ENCODE data around the gene DUSP3. TPM values are rescaled to one million over a fixed set of nuclear protein-coding genes. Genes with fewer than 3 reads are reported as not detected.
A peak's percentile ranks its signal among the peaks of the same experiment; 100 is the strongest.

The DUSP3 gene
- total RNA-seq, 2 donors from 2014 or later, result 130 to 137 TPM

GRCh38 chr17:43766413-43767052 lies 12.2 kb downstream of the DUSP3 start:
- ATAC-seq (ENCODE audit: insufficient number of reproducible peaks, low FRiP score, low read depth) (no peak), DNase-seq (ENCODE audit: low spot score) (no peak)
- peaks cover 3 to 36% of the 10 kb centered on the region in 2 donors for H3K4me1 ChIP-seq (ENCODE audit: control insufficient read depth in 1 of 2, low read depth in 2 of 2)
- H3K9me3 ChIP-seq, result no peaks in the 10 kb centered on the region
- no peak overlapping the region for H3K4me3 ChIP-seq
- TF ChIP-seq CTCF (IDR thresholded peaks at IDR 0.05), result peak; percentile 87
- H3K27ac ChIP-seq, result peak overlapping the region; percentile 41 to 53
- H3K27me3 ChIP-seq (replicated peaks; ENCODE audit: insufficient read depth), result no peaks in the 10 kb centered on the region
- peaks cover 30% of the 10 kb centered on the region for H3K36me3 ChIP-seq

- TF ChIP-seq CTCF (IDR thresholded peaks at IDR 0.05), result peak; percentile 97
Observed at GRCh38 chr17:43760254-43760852, 18.4 kb downstream of the DUSP3 start.

GRCh38 chr17:43759836-43760235 lies 18.9 kb downstream of the DUSP3 start:
- Histone ChIP-seq H3K36me3 (no peaks in the 10 kb centered on the region), H3K4me3 (no peak overlapping the region), H3K9me3 (no peaks in the 10 kb centered on the region), H3K27me3 (replicated peaks; ENCODE audit: insufficient read depth) (no peaks in the 10 kb centered on the region), H3K27ac (peak overlapping the region; percentile 63 to 65), H3K4me1 (ENCODE audit: control insufficient read depth in 1 of 2, low read depth in 2 of 2) (peaks cover 17 to 84% of the 10 kb centered on the region in 2 donors)
- no peak for TF ChIP-seq CTCF (IDR thresholded peaks at IDR 0.05)
- no peak for DNase-seq (ENCODE audit: low spot score)
- ATAC-seq (ENCODE audit: insufficient number of reproducible peaks, low FRiP score, low read depth), result no peak

More at GRCh38 chr17:43760254-43760852, 18.4 kb downstream of the DUSP3 start:
- Histone ChIP-seq H3K4me3 (no peak overlapping the region), H3K27me3 (replicated peaks; ENCODE audit: insufficient read depth) (no peaks in the 10 kb centered on the region), H3K36me3 (no peaks in the 10 kb centered on the region), H3K4me1 (ENCODE audit: control insufficient read depth in 1 of 2, low read depth in 2 of 2) (peaks cover 11 to 81% of the 10 kb centered on the region in 2 donors), H3K9me3 (no peaks in the 10 kb centered on the region), H3K27ac (peak overlapping the region; percentile 41 to 67)
- peak; percentile 75 for DNase-seq (ENCODE audit: low spot score)
- ATAC-seq (ENCODE audit: insufficient number of reproducible peaks, low FRiP score, low read depth), result peak; percentile 58

DNA sequence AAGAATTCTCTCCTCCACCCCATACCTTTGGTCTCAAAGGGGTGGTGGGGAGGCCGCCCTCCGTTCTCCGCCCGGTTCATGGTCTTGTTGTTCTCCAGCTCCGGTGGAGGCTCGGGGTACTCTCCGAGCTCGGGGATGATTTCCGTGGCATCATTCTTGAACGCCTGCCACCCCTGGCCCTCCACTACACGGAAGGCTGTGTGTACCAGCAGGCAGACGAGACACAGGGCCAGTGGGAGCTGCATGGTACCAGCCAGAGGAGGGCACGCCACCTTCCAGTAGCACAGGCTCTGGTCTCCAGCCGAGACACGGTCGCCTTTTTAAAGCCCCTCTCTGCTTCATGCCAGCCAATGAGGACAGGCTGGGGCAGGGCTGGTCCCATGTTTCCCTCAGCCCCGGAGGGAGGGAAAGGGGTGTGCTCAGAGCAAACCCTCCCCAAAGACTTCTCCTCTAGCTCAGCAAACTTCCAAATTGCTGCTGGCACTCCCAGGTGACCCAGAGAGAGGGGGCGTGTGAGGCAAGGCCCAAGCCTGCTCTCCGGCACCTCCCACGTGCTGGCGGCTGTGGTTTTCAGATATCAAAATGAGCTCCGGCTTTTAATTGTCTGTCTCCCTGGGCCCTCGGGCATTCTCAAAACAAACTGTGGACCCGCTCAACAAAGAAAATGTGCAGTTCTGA lies 20.1 kb downstream of the DUSP3 start, which contains the start of gene SOST:
Gene SOST, minus strand, starts transcription at position 295 of the 678 bp plus-strand sequence. Its CDS starts 50 bp downstream, at position 245.
- TF ChIP-seq CTCF (IDR thresholded peaks at IDR 0.05), result no peak
- peak within 1 kb of the TSS; percentile 63 to 65 for H3K27ac ChIP-seq
- H3K27me3 ChIP-seq (replicated peaks; ENCODE audit: insufficient read depth), result no peaks in the 10 kb centered on the region
- ATAC-seq (ENCODE audit: insufficient number of reproducible peaks, low FRiP score, low read depth), result no peak
- H3K36me3 ChIP-seq, result no peaks in the 10 kb centered on the region
- no peak for DNase-seq (ENCODE audit: low spot score)
- peaks cover 14 to 81% of the 10 kb centered on the region in 2 donors for H3K4me1 ChIP-seq (ENCODE audit: control insufficient read depth in 1 of 2, low read depth in 2 of 2)
- no peaks in the 10 kb centered on the region for H3K9me3 ChIP-seq
- H3K4me3 ChIP-seq, result peak within 1 kb of the TSS; percentile 47

GRCh38 chr17:43758086-43758485 lies 20.7 kb downstream of the DUSP3 start:
- Histone ChIP-seq H3K9me3 (no peaks in the 10 kb centered on the region), H3K27ac (peak overlapping the region; percentile 63 to 65), H3K4me3 (peak overlapping the region; percentile 47), H3K4me1 (ENCODE audit: control insufficient read depth in 1 of 2, low read depth in 2 of 2) (peaks cover 14 to 81% of the 10 kb centered on the region in 2 donors), H3K36me3 (no peaks in the 10 kb centered on the region), H3K27me3 (replicated peaks; ENCODE audit: insufficient read depth) (no peaks in the 10 kb centered on the region)
- no peak for TF ChIP-seq CTCF (IDR thresholded peaks at IDR 0.05)
- ATAC-seq (ENCODE audit: insufficient number of reproducible peaks, low FRiP score, low read depth), result no peak
- DNase-seq (ENCODE audit: low spot score), result no peak
